Omental fat pad (tissue), 4 donors: ENCODE measurements around the gene TNS1. TPM values are rescaled to one million over a fixed set of nuclear protein-coding genes. Genes with fewer than 3 reads are reported as not detected.
"Not testable (repeated sequence)": the region's sequence is repeated elsewhere in the genome, so short reads cannot be mapped to it uniquely, and the experiment has no call there.

Experiments
- ATAC-seq: fragments of 150-250 bp; one replicate; pipeline ENCODE4 v1.9.1; 2016; ENCODE audit warnings: mild to moderate bottlenecking, moderate library complexity; ENCODE audit not compliant: low FRiP score
- DNase-seq: peaks from one replicate; pipeline ENCODE4 v3.0.0-alpha.2; 2019; ENCODE audit warnings: low spot score
- total RNA-seq, 4 donors: library from RNA; depleted of rRNA; stranded (reverse); fragments of >200 nt; gene quantifications; one replicate each; pipeline ENCODE4 v1.1.0, GENCODE V29; 2016
- TF ChIP-seq, protein P1 (sequence below), 3 donors: fragments of 450-650 bp; IDR thresholded peaks; one replicate each; pipeline ENCODE4 v1.5.1; 2016 to 2017; ENCODE audit warnings: antibody characterized with exemption in 3 of 3, mild to moderate bottlenecking in 3 of 3, moderate library complexity in 2 of 3

The TNS1 gene
- total RNA-seq, 4 donors from 2014 or later: 135 to 453 (median 361) TPM

DNA sequence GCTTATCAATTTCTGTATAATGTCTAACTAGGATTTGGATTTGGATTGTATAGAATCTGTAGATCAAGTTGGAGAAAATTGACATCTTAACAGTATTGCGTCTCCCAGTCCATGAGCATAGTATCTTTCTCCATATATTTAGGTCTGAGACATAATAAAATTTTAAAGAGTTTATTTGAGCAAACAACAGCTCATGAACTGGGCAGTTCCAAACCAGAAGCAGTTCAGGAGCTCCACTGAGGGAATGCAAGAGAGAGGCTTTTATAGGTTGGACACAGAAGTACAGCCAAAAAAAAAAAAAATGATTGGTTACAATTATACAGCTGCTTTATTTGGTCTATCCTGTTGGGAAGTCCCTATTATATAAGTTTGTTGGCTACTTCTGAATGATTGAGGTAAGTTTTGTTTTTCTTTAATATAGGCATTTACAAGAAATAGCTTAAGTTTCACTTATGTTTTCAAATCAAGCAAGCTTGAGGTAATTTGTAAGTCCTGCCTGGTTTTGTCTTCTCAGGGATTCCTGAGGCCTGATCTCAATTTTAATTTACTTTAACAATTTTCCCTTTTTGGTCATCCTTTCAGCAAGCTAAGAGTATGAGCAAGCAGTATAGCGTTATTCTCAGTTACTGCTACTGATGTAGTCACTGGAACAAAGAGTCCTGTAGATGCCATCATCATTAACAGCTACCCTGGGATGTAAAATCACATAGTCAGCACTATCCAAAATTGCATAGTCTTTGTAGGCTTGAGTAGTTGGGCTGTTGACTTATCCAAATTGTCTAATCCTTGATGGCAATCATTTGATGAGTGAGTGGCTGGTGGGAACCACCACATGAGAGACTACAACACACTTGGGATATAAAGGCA, 38.7 kb upstream of the TNS1 start:
- ATAC-seq (no peak), DNase-seq (no peak)
- TF ChIP-seq, protein P1, sequence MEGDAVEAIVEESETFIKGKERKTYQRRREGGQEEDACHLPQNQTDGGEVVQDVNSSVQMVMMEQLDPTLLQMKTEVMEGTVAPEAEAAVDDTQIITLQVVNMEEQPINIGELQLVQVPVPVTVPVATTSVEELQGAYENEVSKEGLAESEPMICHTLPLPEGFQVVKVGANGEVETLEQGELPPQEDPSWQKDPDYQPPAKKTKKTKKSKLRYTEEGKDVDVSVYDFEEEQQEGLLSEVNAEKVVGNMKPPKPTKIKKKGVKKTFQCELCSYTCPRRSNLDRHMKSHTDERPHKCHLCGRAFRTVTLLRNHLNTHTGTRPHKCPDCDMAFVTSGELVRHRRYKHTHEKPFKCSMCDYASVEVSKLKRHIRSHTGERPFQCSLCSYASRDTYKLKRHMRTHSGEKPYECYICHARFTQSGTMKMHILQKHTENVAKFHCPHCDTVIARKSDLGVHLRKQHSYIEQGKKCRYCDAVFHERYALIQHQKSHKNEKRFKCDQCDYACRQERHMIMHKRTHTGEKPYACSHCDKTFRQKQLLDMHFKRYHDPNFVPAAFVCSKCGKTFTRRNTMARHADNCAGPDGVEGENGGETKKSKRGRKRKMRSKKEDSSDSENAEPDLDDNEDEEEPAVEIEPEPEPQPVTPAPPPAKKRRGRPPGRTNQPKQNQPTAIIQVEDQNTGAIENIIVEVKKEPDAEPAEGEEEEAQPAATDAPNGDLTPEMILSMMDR (IDR thresholded peaks at IDR 0.05): no peak

DNA sequence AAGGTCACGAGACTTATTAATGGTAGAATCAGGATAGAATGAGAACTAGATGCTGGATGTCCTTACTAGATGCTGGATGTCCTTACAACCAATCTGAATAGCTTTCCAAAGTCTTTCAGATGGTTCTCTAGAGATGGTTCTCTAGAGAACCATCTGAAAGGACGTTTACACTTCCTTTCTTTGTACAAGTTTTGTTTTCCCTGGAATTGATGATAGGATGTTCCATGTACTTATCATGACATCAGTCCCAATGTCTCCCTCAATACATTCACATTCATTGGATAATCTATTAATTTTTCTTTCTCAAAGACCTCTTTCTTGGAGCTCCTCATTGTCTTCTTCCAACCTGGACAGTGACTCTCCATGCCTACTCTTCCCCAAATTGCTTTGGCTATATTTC, 38.1 kb upstream of the TNS1 start:
- ATAC-seq (no peak), DNase-seq (no peak)
- TF ChIP-seq, protein P1 (IDR thresholded peaks at IDR 0.05): no peak

DNA sequence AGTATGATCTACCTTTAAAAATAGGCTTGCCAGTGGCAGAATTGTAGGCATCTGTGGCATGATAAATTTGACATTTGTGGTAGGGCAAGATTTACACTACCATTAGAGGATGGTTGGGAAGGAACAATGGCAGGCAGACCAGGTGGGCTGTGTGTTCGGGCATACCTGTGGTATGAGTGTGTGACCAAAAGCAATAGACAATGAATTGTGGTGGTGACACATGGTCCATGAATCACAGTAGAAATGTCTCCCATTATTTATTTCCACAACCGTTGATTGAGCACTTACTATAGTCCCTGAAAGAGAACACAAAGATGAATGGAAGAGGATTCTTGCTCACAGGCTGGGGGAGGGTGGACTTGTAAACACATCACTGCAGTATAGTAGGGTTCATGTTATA, 36.4 kb upstream of the TNS1 start:
- TF ChIP-seq, protein P1 (IDR thresholded peaks at IDR 0.05): no peak
- DNase-seq (no peak), ATAC-seq (no peak)

DNA sequence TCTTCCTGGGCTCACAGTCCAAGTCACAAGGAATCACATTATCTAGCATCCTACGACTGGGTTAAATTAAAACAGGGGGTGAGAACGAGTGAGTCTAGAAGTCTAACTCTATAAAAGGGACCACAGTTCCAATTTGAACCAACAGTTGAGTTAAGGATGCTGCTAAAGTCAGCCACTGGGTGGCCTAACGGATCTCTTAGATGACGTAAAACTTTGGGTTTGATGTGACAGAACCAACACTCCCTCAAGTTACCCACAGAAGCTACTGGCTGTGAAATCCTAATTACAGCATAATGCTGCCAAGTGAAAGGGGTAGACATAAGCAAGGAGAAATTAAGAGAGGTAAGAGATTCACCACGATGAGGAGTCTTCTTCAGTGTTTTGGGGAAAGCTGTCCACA, 33.6 kb upstream of the TNS1 start:
- TF ChIP-seq, protein P1 (IDR thresholded peaks at IDR 0.05): no peak
- DNase-seq (no peak), ATAC-seq (no peak)

DNA sequence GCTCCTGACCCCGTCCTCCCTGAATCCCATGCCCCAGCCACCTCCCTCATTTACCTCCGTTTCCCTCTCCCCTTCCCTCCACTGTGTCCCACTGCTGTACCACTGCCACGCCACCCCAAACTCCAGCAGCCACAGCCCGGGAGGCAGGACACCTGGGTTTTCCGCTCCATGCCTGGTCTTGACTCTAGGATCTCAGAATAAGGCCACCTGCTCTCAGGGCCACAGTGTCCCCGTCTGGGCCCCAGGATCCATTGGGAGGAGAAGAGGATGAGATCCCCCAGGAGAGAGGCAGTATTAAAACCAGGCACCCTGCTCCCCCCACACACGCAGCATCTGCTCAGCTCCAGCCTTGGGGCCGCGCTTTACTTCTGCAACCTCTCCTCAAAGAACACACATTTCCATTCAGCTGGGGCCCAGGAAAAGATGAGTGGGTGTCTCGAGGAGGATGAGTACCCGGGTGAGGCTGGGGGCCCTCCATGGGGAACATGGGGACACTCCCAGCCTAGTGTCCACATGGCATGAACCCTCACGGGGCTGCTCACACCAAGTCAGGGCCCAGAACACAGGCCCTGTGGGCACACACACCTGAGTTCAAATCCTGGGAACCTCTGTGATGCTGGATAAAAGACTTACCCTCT, 32.8 kb upstream of the TNS1 start:
- ATAC-seq: no peak
- TF ChIP-seq, protein P1 (IDR thresholded peaks at IDR 0.05): no peak
- no peak for DNase-seq

DNA sequence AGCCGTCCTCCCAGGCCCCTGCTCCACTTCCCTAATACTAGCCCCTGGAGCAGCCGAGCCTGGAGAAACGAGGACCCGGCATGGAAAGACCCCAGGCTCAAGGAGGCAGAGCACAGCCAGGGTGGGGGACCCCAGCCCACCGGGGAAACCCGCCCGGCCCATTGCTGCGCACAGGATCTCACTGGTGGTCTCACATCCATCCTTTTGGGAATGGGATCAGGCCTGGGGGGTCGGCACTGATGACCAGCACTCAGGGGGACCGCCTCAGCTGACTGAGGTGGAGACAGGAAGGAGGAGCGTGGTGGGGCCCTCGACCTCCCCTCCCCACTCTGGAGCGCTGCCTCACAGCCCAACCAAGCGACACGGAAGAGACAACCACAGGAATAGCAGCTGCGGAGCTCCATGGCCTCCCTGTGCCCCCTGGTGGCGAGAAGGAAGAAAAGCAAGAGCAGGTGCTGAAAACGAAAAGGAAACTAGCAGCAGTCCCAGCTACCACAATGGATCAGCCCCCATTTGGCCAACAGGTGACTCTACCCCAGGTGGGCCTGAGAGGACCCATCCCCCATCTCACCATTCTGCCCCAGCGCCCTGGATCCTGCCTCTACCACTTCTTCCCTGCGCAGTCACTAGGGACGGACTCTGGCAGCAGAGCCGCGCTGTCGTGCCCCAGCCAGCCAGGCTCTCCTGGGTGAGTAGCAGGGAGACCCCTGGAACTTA, 31.9 kb upstream of the TNS1 start:
- TF ChIP-seq, protein P1 (IDR thresholded peaks at IDR 0.05): peak in 1 of 3 donors; percentile 31
- ATAC-seq: peak; percentile 64
- DNase-seq: not testable (repeated sequence)
